ENCODE measurements around the gene MRE11. TPM values are rescaled to one million over a fixed set of nuclear protein-coding genes. Genes with fewer than 3 reads are reported as not detected.

MRE11 gene
- total RNA-seq, 1 donor from 2014 or later: 17.1 TPM

GRCh38 chr11:94533696-94534630 is 40.3 kb upstream of the MRE11 start:
- no peaks in the 10 kb centered on the region for H3K36me3 Mint-ChIP-seq (ENCODE audit: low read depth, unreplicated experiment)
- no peak for TF ChIP-seq CTCF (IDR thresholded peaks at IDR 0.05; ENCODE audit: unreplicated experiment)
- no peak overlapping the region for H3K27ac Mint-ChIP-seq (ENCODE audit: unreplicated experiment)

GRCh38 chr11:94533206-94533605 is 39.6 kb upstream of the MRE11 start:
- Mint-ChIP-seq H3K36me3 (ENCODE audit: low read depth, unreplicated experiment) (no peaks in the 10 kb centered on the region), H3K4me3 (ENCODE audit: unreplicated experiment) (no peak overlapping the region), H3K4me1 (ENCODE audit: unreplicated experiment) (peaks cover 3% of the 10 kb centered on the region)

More at GRCh38 chr11:94533696-94534630, 40.3 kb upstream of the MRE11 start:
- Mint-ChIP-seq H3K9me3 (ENCODE audit: unreplicated experiment) (no peaks in the 10 kb centered on the region), H3K4me3 (ENCODE audit: unreplicated experiment) (no peak overlapping the region), H3K4me1 (ENCODE audit: unreplicated experiment) (peaks cover 3% of the 10 kb centered on the region), H3K27me3 (ENCODE audit: unreplicated experiment) (no peaks in the 10 kb centered on the region)
- DNase-seq (ENCODE audit: low spot score): no peak

DNA sequence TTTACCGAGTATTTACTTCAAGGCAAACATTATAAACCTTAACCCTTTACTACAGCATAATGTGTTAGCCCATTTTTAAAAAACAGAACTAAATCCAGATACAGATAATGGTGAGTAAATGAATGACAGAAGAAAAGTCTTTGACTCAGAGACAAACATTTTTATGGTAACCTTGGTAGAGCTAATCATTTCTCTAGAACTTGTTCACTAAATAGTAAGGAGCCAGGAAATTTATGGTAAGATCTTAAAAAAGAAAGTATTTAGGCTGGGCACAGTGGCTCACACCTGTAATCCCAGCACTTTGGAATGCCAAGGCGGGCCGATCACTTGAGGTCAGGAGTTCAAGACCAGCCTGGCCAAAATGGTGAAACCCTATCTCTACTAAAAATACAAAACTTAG is 38.6 kb upstream of the MRE11 start:
- H3K4me3 Mint-ChIP-seq (ENCODE audit: unreplicated experiment): no peak overlapping the region
- no peaks in the 10 kb centered on the region for H3K9me3 Mint-ChIP-seq (ENCODE audit: unreplicated experiment)
- H3K4me1 Mint-ChIP-seq (ENCODE audit: unreplicated experiment): peaks cover 3% of the 10 kb centered on the region
- no peaks in the 10 kb centered on the region for H3K36me3 Mint-ChIP-seq (ENCODE audit: low read depth, unreplicated experiment)
- H3K27me3 Mint-ChIP-seq (ENCODE audit: unreplicated experiment): no peaks in the 10 kb centered on the region
- TF ChIP-seq CTCF (IDR thresholded peaks at IDR 0.05; ENCODE audit: unreplicated experiment): no peak
- no peak overlapping the region for H3K27ac Mint-ChIP-seq (ENCODE audit: unreplicated experiment)
- DNase-seq (ENCODE audit: low spot score): no peak

More at GRCh38 chr11:94533206-94533605, 39.6 kb upstream of the MRE11 start:
- H3K27ac Mint-ChIP-seq (ENCODE audit: unreplicated experiment): no peak overlapping the region
- H3K9me3 Mint-ChIP-seq (ENCODE audit: unreplicated experiment): no peaks in the 10 kb centered on the region
- no peak for TF ChIP-seq CTCF (IDR thresholded peaks at IDR 0.05; ENCODE audit: unreplicated experiment)
- no peak for DNase-seq (ENCODE audit: low spot score)
- H3K27me3 Mint-ChIP-seq (ENCODE audit: unreplicated experiment): no peaks in the 10 kb centered on the region

DNA sequence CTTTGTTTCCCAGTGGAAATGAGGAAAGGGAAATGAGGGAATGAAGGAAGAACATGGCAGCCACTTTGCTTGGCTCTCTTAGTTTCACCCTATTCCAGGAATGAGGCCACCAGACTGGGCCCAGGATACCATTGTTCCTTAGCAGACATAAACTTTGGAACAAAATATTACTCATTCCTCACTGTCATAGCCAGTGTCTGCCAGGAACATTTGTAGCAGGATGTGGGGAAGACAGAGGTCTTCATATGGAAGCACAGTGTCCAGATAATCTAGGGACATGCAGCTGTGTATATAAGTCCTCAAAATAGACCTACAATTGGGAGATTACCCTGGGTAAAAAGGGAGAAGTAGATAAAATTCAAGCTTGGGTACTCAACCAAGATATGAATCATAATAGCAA is 34.9 kb upstream of the MRE11 start:
- Mint-ChIP-seq H3K4me1 (ENCODE audit: unreplicated experiment) (peaks cover under 1% of the 10 kb centered on the region), H3K4me3 (ENCODE audit: unreplicated experiment) (no peak overlapping the region), H3K27me3 (ENCODE audit: unreplicated experiment) (no peaks in the 10 kb centered on the region), H3K9me3 (ENCODE audit: unreplicated experiment) (no peaks in the 10 kb centered on the region), H3K27ac (ENCODE audit: unreplicated experiment) (no peak overlapping the region), H3K36me3 (ENCODE audit: low read depth, unreplicated experiment) (no peaks in the 10 kb centered on the region)
- no peak for TF ChIP-seq CTCF (IDR thresholded peaks at IDR 0.05; ENCODE audit: unreplicated experiment)
- DNase-seq (ENCODE audit: low spot score): no peak

Measured in endothelial cell (in vitro differentiated cells).